Measurements from ENCODE around the gene KCTD14. TPM values are rescaled to one million over a fixed set of nuclear protein-coding genes. Genes with fewer than 3 reads are reported as not detected.

The KCTD14 gene
- total and polyA plus RNA-seq, 9 of the 15 experiments (the other 6 are each of a cell fraction or from before 2014, with no cell fraction given) = 0.04 to 0.30 (median 0.11) TPM; not detected in 2

DNA sequence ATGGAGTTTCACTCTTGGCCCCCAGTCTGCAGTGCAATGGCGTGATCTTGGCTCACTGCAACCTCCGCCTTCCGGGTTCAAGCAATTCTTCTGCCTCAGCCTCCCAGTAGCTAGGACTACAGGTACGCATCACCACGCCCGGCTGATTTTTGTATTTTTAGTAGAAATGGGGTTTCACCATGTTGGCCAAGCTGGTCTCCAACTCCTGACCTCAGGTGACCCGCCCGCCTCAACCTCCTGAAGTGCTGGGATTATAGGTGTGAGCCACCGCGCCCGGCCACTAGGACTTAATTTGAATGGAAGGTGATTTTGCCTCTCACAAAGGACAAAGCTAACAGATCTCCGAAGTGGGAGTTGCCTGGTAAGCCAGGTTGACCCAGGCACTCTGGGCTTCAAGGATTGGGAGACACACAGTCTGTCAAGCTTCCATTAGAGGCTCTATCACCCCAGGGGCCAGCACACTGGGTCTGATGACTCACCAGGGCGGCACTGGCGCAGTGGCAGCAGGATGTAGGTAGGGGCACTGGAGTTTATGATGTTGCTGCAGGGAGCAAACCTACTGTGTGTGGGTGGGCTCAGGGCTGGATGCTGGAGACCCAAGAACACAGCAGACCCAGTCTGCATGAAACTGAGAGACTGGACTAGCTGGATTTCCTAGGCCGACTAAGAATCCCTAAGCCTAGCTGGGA is 17.8 kb upstream of the KCTD14 start (continued):
- TF ChIP-seq EGR1 (conservative IDR thresholded peaks at IDR 0.05) (no peak), ETV1 (tag; conservative IDR thresholded peaks at IDR 0.05; ENCODE audit: low read depth) (0 out of 2 replicates have a peak, but pooled peaks have one; percentile 37), DACH1 (IDR thresholded peaks at IDR 0.05; ENCODE audit: partially characterized antibody) (no peak), WHSC1 (IDR thresholded peaks at IDR 0.05; ENCODE audit: low read length) (no peak), ZNF239 (CRISPR knock-in tag; IDR thresholded peaks at IDR 0.05) (no peak), EP300 (IDR thresholded peaks at IDR 0.05; ENCODE audit: low read length) (no peak), IRF2 (CRISPR knock-in tag; IDR thresholded peaks at IDR 0.05) (no peak), L3MBTL2 (IDR thresholded peaks at IDR 0.05) (0 out of 2 replicates have a peak, but pooled peaks have one; percentile 27), ATF1 (CRISPR knock-in tag; IDR thresholded peaks at IDR 0.05) (no peak), ATF1 (tag; IDR thresholded peaks at IDR 0.05) (no peak), PHTF2 (CRISPR knock-in tag; IDR thresholded peaks at IDR 0.05) (no peak), FOXA3 (CRISPR knock-in tag; conservative IDR thresholded peaks at IDR 0.05 in 1 of 2, IDR thresholded peaks at IDR 0.05 in 1 of 2) (no peak), ETV5 (CRISPR knock-in tag; IDR thresholded peaks at IDR 0.05; ENCODE audit: low read depth) (0 out of 2 replicates have a peak, but pooled peaks have one; percentile 18), SIN3B (IDR thresholded peaks at IDR 0.05; ENCODE audit: low read depth) (no peak), ZNF146 (CRISPR knock-in tag; IDR thresholded peaks at IDR 0.05; ENCODE audit: unreplicated experiment) (no peak), NELFE (IDR thresholded peaks at IDR 0.05; ENCODE audit: insufficient read depth, insufficient read length) (no peak), SMARCA4 (IDR thresholded peaks at IDR 0.05) (peak; percentile 31; the same call in 1 of the 2 replicates), RBM25 (IDR thresholded peaks at IDR 0.05; ENCODE audit: low read depth, low read length, severe bottlenecking) (no peak), ZNF655 (CRISPR knock-in tag; IDR thresholded peaks at IDR 0.05) (no peak), SOX6 (IDR thresholded peaks at IDR 0.05) (no peak), JUNB (CRISPR knock-in tag; conservative IDR thresholded peaks at IDR 0.05) (0 out of 2 replicates have a peak, but pooled peaks have one; percentile 32), ZNF384 (IDR thresholded peaks at IDR 0.05; ENCODE audit: low read depth, low read length) (no peak)
- TF ChIP-seq, protein P1, sequence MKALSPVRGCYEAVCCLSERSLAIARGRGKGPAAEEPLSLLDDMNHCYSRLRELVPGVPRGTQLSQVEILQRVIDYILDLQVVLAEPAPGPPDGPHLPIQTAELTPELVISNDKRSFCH (CRISPR knock-in tag; IDR thresholded peaks at IDR 0.05) = no peak
- TF ChIP-seq, protein P1 (tag; IDR thresholded peaks at IDR 0.05) = no peak
- TF ChIP-seq, protein P2, sequence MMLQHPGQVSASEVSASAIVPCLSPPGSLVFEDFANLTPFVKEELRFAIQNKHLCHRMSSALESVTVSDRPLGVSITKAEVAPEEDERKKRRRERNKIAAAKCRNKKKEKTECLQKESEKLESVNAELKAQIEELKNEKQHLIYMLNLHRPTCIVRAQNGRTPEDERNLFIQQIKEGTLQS (IDR thresholded peaks at IDR 0.05) = peak; percentile 93
- TF ChIP-seq, protein P2 (CRISPR knock-in tag; conservative IDR thresholded peaks at IDR 0.05) = peak; percentile 51; the same call in 1 of the 2 replicates
- TF ChIP-seq, protein P3, sequence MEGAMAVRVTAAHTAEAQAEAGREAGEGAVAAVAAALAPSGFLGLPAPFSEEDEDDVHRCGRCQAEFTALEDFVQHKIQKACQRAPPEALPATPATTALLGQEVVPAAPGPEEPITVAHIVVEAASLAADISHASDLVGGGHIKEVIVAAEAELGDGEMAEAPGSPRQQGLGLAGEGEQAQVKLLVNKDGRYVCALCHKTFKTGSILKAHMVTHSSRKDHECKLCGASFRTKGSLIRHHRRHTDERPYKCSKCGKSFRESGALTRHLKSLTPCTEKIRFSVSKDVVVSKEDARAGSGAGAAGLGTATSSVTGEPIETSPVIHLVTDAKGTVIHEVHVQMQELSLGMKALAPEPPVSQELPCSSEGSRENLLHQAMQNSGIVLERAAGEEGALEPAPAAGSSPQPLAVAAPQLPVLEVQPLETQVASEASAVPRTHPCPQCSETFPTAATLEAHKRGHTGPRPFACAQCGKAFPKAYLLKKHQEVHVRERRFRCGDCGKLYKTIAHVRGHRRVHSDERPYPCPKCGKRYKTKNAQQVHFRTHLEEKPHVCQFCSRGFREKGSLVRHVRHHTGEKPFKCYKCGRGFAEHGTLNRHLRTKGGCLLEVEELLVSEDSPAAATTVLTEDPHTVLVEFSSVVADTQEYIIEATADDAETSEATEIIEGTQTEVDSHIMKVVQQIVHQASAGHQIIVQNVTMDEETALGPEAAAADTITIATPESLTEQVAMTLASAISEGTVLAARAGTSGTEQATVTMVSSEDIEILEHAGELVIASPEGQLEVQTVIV (CRISPR knock-in tag; IDR thresholded peaks at IDR 0.05; ENCODE audit: borderline replicate concordance) = no peak
